BE2C (cell line): Measurements from ENCODE around the gene ANKRD11.
"Not testable (repeated sequence)": the region's sequence is repeated elsewhere in the genome, so short reads cannot be mapped to it uniquely, and the experiment has no call there.

Experiments used
- DNase-seq: peaks from one replicate; pipeline ENCODE4 v3.0.0-alpha.2; 2020
- H3K27me3 ChIP-seq: fragments of 250-450 bp; sonication (Bioruptor Pico); 2 replicates; pipeline ENCODE4 v1.5.1; 2020; ENCODE audit warnings: mild to moderate bottlenecking
- H3K36me3 ChIP-seq: fragments of 250-450 bp; sonication (Bioruptor Pico); 2 replicates; pipeline ENCODE4 v1.5.1; 2020; ENCODE audit warnings: mild to moderate bottlenecking
- H3K4me1 ChIP-seq: fragments of 250-450 bp; sonication (Bioruptor Pico); 2 replicates; pipeline ENCODE4 v1.5.1; 2020
- H3K4me3 ChIP-seq: 2 replicates; pipeline ENCODE4 v1.5.1; 2011; ENCODE audit warnings: low read depth, low read length
- H3K9me3 ChIP-seq: fragments of 250-450 bp; sonication (Bioruptor Pico); 2 replicates; pipeline ENCODE4 v1.5.1; 2020
- CTCF ChIP-seq: IDR thresholded peaks from 2 replicates; pipeline ENCODE4 v1.5.1; 2012; ENCODE audit warnings: mild to moderate bottlenecking, low read depth, low read length

ANKRD11 gene

GRCh38 chr16:89304181-89304851, 186.0 kb downstream of the ANKRD11 start:
- H3K9me3 ChIP-seq, result no peaks in the 10 kb centered on the region
- H3K27me3 ChIP-seq, result no peaks in the 10 kb centered on the region
- TF ChIP-seq CTCF, result no peak
- H3K4me1 ChIP-seq, result peaks cover 9% of the 10 kb centered on the region
- no peak overlapping the region for H3K4me3 ChIP-seq
- peaks cover 49% of the 10 kb centered on the region for H3K36me3 ChIP-seq
- no peak for DNase-seq

- no peak for DNase-seq
- Histone ChIP-seq H3K9me3 (no peaks in the 10 kb centered on the region), H3K27me3 (no peaks in the 10 kb centered on the region), H3K4me1 (peaks cover 9% of the 10 kb centered on the region), H3K36me3 (peaks cover 42% of the 10 kb centered on the region), H3K4me3 (no peak overlapping the region)
- no peak for TF ChIP-seq CTCF
These were observed 186.7 kb downstream of the ANKRD11 start for GRCh38 chr16:89303617-89304016.

GRCh38 chr16:89300976-89301360, 189.4 kb downstream of the ANKRD11 start:
- DNase-seq, result no peak
- Histone ChIP-seq H3K4me1 (peaks cover 9% of the 10 kb centered on the region), H3K4me3 (no peak overlapping the region), H3K36me3 (peaks cover 37% of the 10 kb centered on the region), H3K9me3 (no peaks in the 10 kb centered on the region), H3K27me3 (no peaks in the 10 kb centered on the region)
- no peak for TF ChIP-seq CTCF

DNA sequence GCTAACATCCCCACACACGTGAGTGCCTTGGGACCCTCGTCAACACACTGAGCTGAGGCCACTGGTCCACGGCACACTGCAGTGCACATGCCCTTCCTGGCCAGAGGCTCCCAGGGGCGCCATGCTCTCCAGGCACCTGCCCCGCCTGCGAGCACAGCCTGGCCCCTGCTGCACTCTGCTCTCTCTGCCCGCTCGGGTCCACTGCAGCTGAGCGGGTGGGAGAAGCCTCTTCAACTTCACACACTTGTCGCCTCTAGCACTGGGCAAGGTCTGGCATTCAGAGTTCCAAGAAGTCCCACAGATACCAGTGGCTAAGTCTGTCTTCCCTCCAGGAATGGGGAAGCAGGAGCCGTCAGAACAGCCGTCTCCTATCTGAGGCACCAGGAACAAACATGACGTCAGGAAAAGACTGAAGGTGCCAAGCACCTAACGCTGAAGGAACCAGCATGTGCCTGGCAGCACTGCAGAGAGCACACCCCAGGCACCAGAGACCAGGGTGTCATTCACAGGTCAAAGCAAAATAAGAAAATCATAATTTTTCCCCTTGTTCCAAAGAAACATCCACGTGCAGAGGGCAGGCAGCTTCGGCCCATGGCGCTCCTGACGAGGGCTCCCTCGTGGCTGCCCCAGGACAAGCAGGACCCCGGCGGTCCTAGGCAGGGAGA, 189.9 kb downstream of the ANKRD11 start:
- no peak for DNase-seq
- Histone ChIP-seq H3K4me1 (peaks cover 9% of the 10 kb centered on the region), H3K4me3 (no peak overlapping the region), H3K27me3 (no peaks in the 10 kb centered on the region), H3K36me3 (peaks cover 37% of the 10 kb centered on the region), H3K9me3 (no peaks in the 10 kb centered on the region)
- TF ChIP-seq CTCF, result no peak

DNA sequence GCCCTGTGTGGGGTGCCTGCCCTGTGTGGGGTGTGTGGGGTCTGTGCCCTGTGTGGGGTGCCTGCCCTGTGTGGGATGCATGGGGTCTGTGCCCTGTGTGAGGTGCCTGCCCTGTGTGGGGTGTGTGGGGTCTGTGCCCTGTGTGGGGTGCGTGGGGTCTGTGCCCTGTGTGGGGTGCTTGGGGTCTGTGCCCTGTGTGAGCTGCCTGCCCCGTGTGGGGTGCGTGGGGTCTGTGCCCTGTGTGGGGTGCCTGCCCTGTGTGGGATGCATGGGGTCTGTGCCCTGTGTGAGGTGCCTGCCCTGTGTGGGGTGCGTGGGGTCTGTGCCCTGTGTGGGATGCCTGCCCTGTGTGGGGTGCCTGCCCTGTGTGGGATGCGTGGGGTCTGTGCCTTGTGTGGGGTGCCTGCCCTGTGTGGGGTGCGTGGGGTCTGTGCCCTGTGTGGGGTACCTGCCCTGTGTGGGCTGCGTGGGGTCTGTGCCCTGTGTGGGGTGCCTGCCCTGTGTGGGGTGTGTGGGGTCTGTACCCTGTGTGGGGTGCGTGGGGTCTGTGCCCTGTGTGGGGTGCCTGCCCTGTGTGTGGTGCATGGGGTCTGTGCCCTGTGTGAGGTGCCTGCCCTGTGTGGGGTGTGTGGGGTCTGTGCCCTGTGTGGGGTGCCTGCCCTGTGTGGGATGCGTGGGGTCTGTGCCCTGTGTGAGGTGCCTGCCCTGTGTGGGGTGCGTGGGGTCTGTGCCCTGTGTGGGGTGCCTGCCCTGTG, 190.8 kb downstream of the ANKRD11 start:
- peaks cover 29% of the 10 kb centered on the region for H3K36me3 ChIP-seq
- not testable (repeated sequence) for DNase-seq, H3K4me1 ChIP-seq, H3K4me3 ChIP-seq, H3K27me3 ChIP-seq, H3K9me3 ChIP-seq

GRCh38 chr16:89298623-89299225, 191.6 kb downstream of the ANKRD11 start:
- H3K27me3 ChIP-seq, result no peaks in the 10 kb centered on the region
- no peaks in the 10 kb centered on the region for H3K9me3 ChIP-seq
- H3K36me3 ChIP-seq, result peaks cover 23% of the 10 kb centered on the region
- no peak for TF ChIP-seq CTCF
- no peak for DNase-seq
- no peak overlapping the region for H3K4me3 ChIP-seq
- peaks cover 9% of the 10 kb centered on the region for H3K4me1 ChIP-seq
